Heart left ventricle (tissue), 16 donors: ENCODE measurements around the gene MRPL36. TPM values are rescaled to one million over a fixed set of nuclear protein-coding genes. Genes with fewer than 3 reads are reported as not detected.
A peak's percentile ranks its signal among the peaks of the same experiment; 100 is the strongest.

ENCODE experiments used
- ATAC-seq, 4 donors: fragments of 200-7000 bp; cut with Tn5 transposase; one replicate each; pipeline ENCODE4 v1.9.1; 2020 to 2022; ENCODE audit warnings: moderate library complexity in 4 of 4, mild to moderate bottlenecking in 3 of 4, moderate number of reproducible peaks in 1 of 4
- DNase-seq, 5 donors: peaks; one replicate each; pipeline ENCODE4 v3.0.0-alpha.2; 2020
- H3K27ac ChIP-seq, 12 donors: fragments of 200-600 bp; sonication (generic) in 4 of 12; one replicate each; pipeline versions ENCODE4 v1.5.0 to v1.8.0; 2016 to 2022; ENCODE audit warnings: mild to moderate bottlenecking in 2 of 12
- H3K27me3 ChIP-seq, 9 donors: fragments of 200-600 bp; sonication (generic) in 2 of 9; one replicate each; pipeline versions ENCODE4 v1.5.1 to v1.8.0; 2016 to 2022; ENCODE audit warnings: mild to moderate bottlenecking in 3 of 9
- H3K36me3 ChIP-seq, 9 donors: fragments of 200-600 bp; sonication (generic) in 2 of 9; one replicate each; pipeline versions ENCODE4 v1.5.0 to v1.8.0; 2018 to 2022; ENCODE audit warnings: mild to moderate bottlenecking in 2 of 9
- H3K4me1 ChIP-seq, 12 donors: fragments of 200-600 bp; sonication (generic) in 4 of 12; one replicate each; pipeline versions ENCODE4 v1.5.0 to v1.8.0; 2016 to 2022; ENCODE audit warnings: mild to moderate bottlenecking in 3 of 12
- H3K4me3 ChIP-seq, 12 donors: fragments of 200-600 bp; sonication (generic) in 4 of 12; one replicate each; pipeline versions ENCODE4 v1.5.0 to v1.8.0; 2017 to 2022; ENCODE audit warnings: mild to moderate bottlenecking in 9 of 12, moderate library complexity in 4 of 12
- H3K9me3 ChIP-seq, 12 donors: fragments of 200-600 bp; sonication (generic) in 4 of 12; one replicate each; pipeline versions ENCODE4 v1.5.0 to v1.8.0; 2016 to 2022; ENCODE audit warnings: mild to moderate bottlenecking in 1 of 12
- CTCF ChIP-seq, 12 donors: fragments of 200-600 bp; sonication (generic) in 4 of 12; IDR thresholded peaks; one replicate each; pipeline versions ENCODE4 v1.5.0 to v1.8.0; 2018 to 2022; ENCODE audit warnings: antibody characterized with exemption in 12 of 12, mild to moderate bottlenecking in 5 of 12
- POLR2A ChIP-seq, 2 donors: fragments of 450-650 bp; IDR thresholded peaks; one replicate each; pipeline ENCODE4 v1.6.1; 2017; ENCODE audit warnings: antibody characterized with exemption in 2 of 2, mild to moderate bottlenecking in 2 of 2, moderate library complexity in 2 of 2
- WGBS, 4 donors: extraction: QIAGEN DNeasy Blood & Tissue Kit in 2 of 4; methylation state at CpG; one replicate each; pipeline versions ENCODE4 v1.1.5 to v1.1.7; 2013 to 2018; 5-methylcytosine and 5-hydroxymethylcytosine counted together
- intact Hi-C, 10 donors: fragments of 100-400 bp; cut with DNase I; formaldehyde crosslinking; loops; one replicate each; pipeline versions ENCODE4 v1.11.1 to v1.14.2; 2022
- polyA plus RNA-seq, 2 donors: library from polyadenylated mRNA; stranded (reverse); fragments of 200-250 nt; gene quantifications; one replicate each; pipeline ENCODE4 v1.2.3, GENCODE V29; 2013
- total RNA-seq, 9 donors: library from RNA; depleted of rRNA in 2 of 9; stranded (reverse); fragments of >200 nt in 2 of 9; fragmentation: NEBNext Ultra II Directional in 3 of 9; extraction: Animal tissue kit (Norgen Biotek cat#: 25700) in 3 of 9; gene quantifications; one replicate each; pipeline versions ENCODE4 v1.1.0 to v1.2.4, GENCODE V29; 2016 to 2023
- donor health status: ischemic (EF 13 %, LVEDD 7.1; RV severe dilation, severe dysfunction).
- donor health status: healthy with polysubstance abuse.
- donor health status: DM: no; HTN: yes; CAD: no.
- donor health status: DM: no; HTN: no; CAD: no.
- donor health status: ischemic (EF 25% LVEDD 6.9; RV normal size, moderate dysfunction).
- donor health status: ischemic (EF 25% LVEDD 5.7; RV mildly dilated, moderate dysfunction).
- donor health status: healthy.
- donor health status: DM: yes; HTN: yes; CAD: no.
- donor health status: ischemic (EF 35%, LVEDD 5.7; RV mildly dilated, moderate dysfunction).
- donor health status: nonischemic (EF 11% LVEDD 7.7; RV severe dilation, severe dysfunction).
- donor health status: DM: yes; HTN: yes; CAD: no.
- donor health status: PGD.
- donor health status: ischemic (EF 29% LVEDD 5.4; RV normal size, mild dysfunction).
- donor health status: nonischemic (EF 23%, LVEDD 6.1; RV moderate dilation, normal function).

Gene MRPL36
- total and polyA plus RNA-seq, 11 donors, result 45.6 to 107 (median 56.4) TPM

- WGBS, 4 donors, result 68 to 86% (median 74%) methylated on average over 9 of the region's 9 CpGs
- DNase-seq, result peak in 1 of 5 donors; percentile 7
- H3K27me3 ChIP-seq, result peaks cover 0 to 17% (median 5%) of the 10 kb centered on the region in 9 donors
- intact Hi-C loops, result loop anchor here in 1 of 10 donors (5.0 kb wide), 1 partner anchor 36 kb away; the partner anchor contains the start of gene NDUFS6
- H3K9me3 ChIP-seq, result no peaks in the 10 kb centered on the region
- TF ChIP-seq POLR2A (IDR thresholded peaks at IDR 0.05) (no peak), CTCF (IDR thresholded peaks at IDR 0.05) (no peak)
- H3K4me1 ChIP-seq, result peaks cover 0 to 40% (median 4%) of the 10 kb centered on the region in 12 donors
- ATAC-seq, result no peak
- no peak overlapping the region for H3K4me3 ChIP-seq
- H3K27ac ChIP-seq, result no peak overlapping the region
- no peaks in the 10 kb centered on the region for H3K36me3 ChIP-seq
Measured at GRCh38 chr5:1838013-1838412, 38.4 kb upstream of the MRPL36 start.

- Histone ChIP-seq H3K4me1 (peaks cover 0 to 45% (median 4%) of the 10 kb centered on the region in 12 donors), H3K27ac (peak overlapping the region in 10 of 12 donors; percentile 25 to 81 (median 62)), H3K4me3 (no peak overlapping the region), H3K36me3 (no peaks in the 10 kb centered on the region), H3K9me3 (no peaks in the 10 kb centered on the region), H3K27me3 (peaks cover 0 to 13% (median 5%) of the 10 kb centered on the region in 9 donors)
- ATAC-seq, result no peak
- TF ChIP-seq CTCF (IDR thresholded peaks at IDR 0.05) (no peak), POLR2A (IDR thresholded peaks at IDR 0.05) (no peak)
- intact Hi-C loops, result loop anchor here in 1 of 10 donors (5.0 kb wide), 1 partner anchor 35 kb away; the partner anchor contains the start of gene NDUFS6
- DNase-seq, result peak in 2 of 5 donors; percentile 14 to 55
- WGBS, 4 donors, result 61 to 63% (median 61%) methylated on average over 20 to 32 of the region's 32 CpGs
Measured at GRCh38 chr5:1836891-1837880, 37.5 kb upstream of the MRPL36 start.

- ATAC-seq (peak; percentile 33 to 73 (median 62)), DNase-seq (peak in 3 of 5 donors; percentile 64 to 68 (median 67))
- 26 to 44% (median 35%) methylated on average over 23 of the region's 23 CpGs for WGBS, 4 donors
- TF ChIP-seq POLR2A (IDR thresholded peaks at IDR 0.05), result no peak
- no peak for TF ChIP-seq CTCF (IDR thresholded peaks at IDR 0.05)
- Histone ChIP-seq H3K4me1 (peaks cover 0 to 41% (median 4%) of the 10 kb centered on the region in 12 donors), H3K9me3 (no peaks in the 10 kb centered on the region), H3K27me3 (peaks cover 0 to 13% (median 5%) of the 10 kb centered on the region in 9 donors), H3K36me3 (no peaks in the 10 kb centered on the region), H3K27ac (peak overlapping the region in 10 of 12 donors; percentile 25 to 81 (median 62)), H3K4me3 (no peak overlapping the region)
- intact Hi-C loops, result loop anchor here in 1 of 10 donors (5.0 kb wide), 1 partner anchor 34 kb away; the partner anchor contains the start of gene NDUFS6
Measured at GRCh38 chr5:1836176-1836890, 36.7 kb upstream of the MRPL36 start.
